DOHH2 (cell line): ENCODE measurements around the gene PTPRC.

Source experiments
- H3F3A ChIP-seq: fragments of 200-600 bp; sonication (generic), shearing (Covaris generic); 2 replicates; pipeline ENCODE4 v1.6.0; 2016; ENCODE audit warnings: antibody characterized with exemption, mild to moderate bottlenecking; ENCODE audit not compliant: control insufficient read depth, insufficient read depth
- H3K27ac ChIP-seq: fragments of 200-600 bp; sonication (generic); 2 replicates; pipeline ENCODE4 v1.5.1; 2014; ENCODE audit warnings: low read depth, mild to moderate bottlenecking, low read length, moderate library complexity
- H3K27me3 ChIP-seq: fragments of 200-600 bp; sonication (generic); 2 replicates; pipeline ENCODE4 v1.6.1; 2014; ENCODE audit warnings: mild to moderate bottlenecking, low read length, mixed read lengths; ENCODE audit not compliant: control insufficient read depth
- H3K36me3 ChIP-seq: fragments of 200-600 bp; sonication (generic); 2 replicates; pipeline ENCODE4 v1.6.1; 2014; ENCODE audit warnings: mild to moderate bottlenecking, low read length, moderate library complexity, mixed read lengths; ENCODE audit not compliant: control insufficient read depth
- H3K4me1 ChIP-seq: fragments of 200-600 bp; sonication (generic); 2 replicates; pipeline ENCODE4 v1.6.1; 2014; ENCODE audit warnings: mild to moderate bottlenecking, low read length, mixed read lengths; ENCODE audit not compliant: control insufficient read depth
- H3K4me2 ChIP-seq: fragments of 200-600 bp; sonication (generic); 2 replicates; pipeline ENCODE4 v1.6.0; 2014; ENCODE audit warnings: mild to moderate bottlenecking, low read length, moderate library complexity
- H3K4me3 ChIP-seq: fragments of 200-600 bp; sonication (generic); 2 replicates; pipeline ENCODE4 v1.5.1; 2014; ENCODE audit warnings: mild to moderate bottlenecking, low read length, mixed read lengths
- H3K79me2 ChIP-seq: fragments of 200-600 bp; sonication (generic); 2 replicates; pipeline ENCODE4 v1.6.1; 2014; ENCODE audit warnings: mild to moderate bottlenecking, low read length, mixed read lengths; ENCODE audit not compliant: control insufficient read depth
- H3K9me2 ChIP-seq: fragments of 200-600 bp; sonication (generic); replicated peaks from 2 replicates; pipeline ENCODE4 v1.6.1; 2014; ENCODE audit warnings: mild to moderate bottlenecking, low read length, mixed read lengths; ENCODE audit not compliant: control insufficient read depth
- H3K9me3 ChIP-seq: fragments of 200-600 bp; sonication (generic); 2 replicates; pipeline ENCODE4 v1.6.1; 2014; ENCODE audit warnings: antibody characterized with exemption, low read length, mixed read lengths; ENCODE audit not compliant: control insufficient read depth, insufficient read depth
- H4K20me1 ChIP-seq: fragments of 200-600 bp; sonication (generic); 2 replicates; pipeline ENCODE4 v1.6.0; 2014; ENCODE audit warnings: low read depth, mild to moderate bottlenecking, antibody characterized with exemption, low read length, moderate library complexity; ENCODE audit not compliant: control insufficient read depth, insufficient read depth
- EZH2phosphoT487 ChIP-seq: fragments of 200-600 bp; sonication (generic); IDR thresholded peaks from 2 replicates; pipeline ENCODE4 v1.6.1; 2017; ENCODE audit warnings: borderline replicate concordance, mild to moderate bottlenecking, antibody characterized with exemption, low read length, moderate library complexity, mixed read lengths
- TF ChIP-seq, protein P1 (sequence below): fragments of 200-600 bp; sonication (generic); IDR thresholded peaks from one replicate; pipeline ENCODE4 v1.5.1; 2014; ENCODE audit warnings: antibody characterized with exemption, mild to moderate bottlenecking, low read depth, low read length; ENCODE audit not compliant: poor library complexity, severe bottlenecking

Gene PTPRC

DNA sequence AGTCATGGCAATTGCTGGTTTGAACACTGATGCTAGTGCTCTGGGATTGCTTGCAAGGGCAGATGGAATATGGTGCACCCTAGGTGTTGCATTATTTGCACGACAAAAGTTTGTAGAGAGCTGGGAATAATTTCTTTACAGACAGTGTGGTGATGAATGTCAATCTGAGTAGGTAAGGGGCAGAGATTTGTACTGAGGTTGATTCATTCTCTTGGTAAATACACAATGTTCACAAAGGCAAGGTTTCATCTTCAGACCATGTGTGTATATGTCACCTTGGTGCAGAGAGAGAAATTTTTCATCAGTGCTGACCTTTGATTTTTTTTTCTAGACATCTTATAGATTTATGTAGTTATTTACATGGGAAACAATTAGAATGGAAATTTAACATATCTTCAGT, 5.0 kb downstream of the PTPRC start:
- Histone ChIP-seq H3K36me3 (peaks cover 92% of the 10 kb centered on the region), H3K4me2 (peak overlapping the region; percentile 69), H3F3A (peaks cover 30% of the 10 kb centered on the region), H3K27ac (peak overlapping the region; percentile 100), H3K9me2 (no peaks in the 10 kb centered on the region), H3K9me3 (no peaks in the 10 kb centered on the region), H3K4me3 (peak overlapping the region; percentile 83), H3K27me3 (no peaks in the 10 kb centered on the region), H3K4me1 (peaks cover 67% of the 10 kb centered on the region), H4K20me1 (no peaks in the 10 kb centered on the region), H3K79me2 (peaks cover 100% of the 10 kb centered on the region)
- TF ChIP-seq, protein P1, sequence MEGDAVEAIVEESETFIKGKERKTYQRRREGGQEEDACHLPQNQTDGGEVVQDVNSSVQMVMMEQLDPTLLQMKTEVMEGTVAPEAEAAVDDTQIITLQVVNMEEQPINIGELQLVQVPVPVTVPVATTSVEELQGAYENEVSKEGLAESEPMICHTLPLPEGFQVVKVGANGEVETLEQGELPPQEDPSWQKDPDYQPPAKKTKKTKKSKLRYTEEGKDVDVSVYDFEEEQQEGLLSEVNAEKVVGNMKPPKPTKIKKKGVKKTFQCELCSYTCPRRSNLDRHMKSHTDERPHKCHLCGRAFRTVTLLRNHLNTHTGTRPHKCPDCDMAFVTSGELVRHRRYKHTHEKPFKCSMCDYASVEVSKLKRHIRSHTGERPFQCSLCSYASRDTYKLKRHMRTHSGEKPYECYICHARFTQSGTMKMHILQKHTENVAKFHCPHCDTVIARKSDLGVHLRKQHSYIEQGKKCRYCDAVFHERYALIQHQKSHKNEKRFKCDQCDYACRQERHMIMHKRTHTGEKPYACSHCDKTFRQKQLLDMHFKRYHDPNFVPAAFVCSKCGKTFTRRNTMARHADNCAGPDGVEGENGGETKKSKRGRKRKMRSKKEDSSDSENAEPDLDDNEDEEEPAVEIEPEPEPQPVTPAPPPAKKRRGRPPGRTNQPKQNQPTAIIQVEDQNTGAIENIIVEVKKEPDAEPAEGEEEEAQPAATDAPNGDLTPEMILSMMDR, result no peak
- no peak for TF ChIP-seq EZH2phosphoT487

DNA sequence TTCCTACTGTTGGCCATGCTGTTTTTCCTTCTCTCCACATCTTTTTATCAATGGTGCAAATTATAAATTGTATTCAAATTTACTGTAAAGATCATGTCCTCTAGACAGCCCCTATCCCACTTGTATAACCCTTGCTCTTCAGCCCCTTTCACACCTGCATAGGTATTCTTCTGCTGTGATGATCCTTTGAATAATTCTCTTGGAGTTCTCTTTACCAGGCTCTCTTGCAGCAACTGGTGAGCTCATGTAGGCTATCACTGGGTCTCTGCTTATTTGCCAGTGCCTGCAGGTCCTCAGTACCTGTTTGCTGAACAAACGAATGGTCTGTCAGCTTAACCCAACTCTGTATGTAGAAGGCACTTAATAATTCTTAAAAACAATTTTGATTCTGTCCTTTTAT, 8.2 kb downstream of the PTPRC start:
- H3K4me2 ChIP-seq, result peak overlapping the region; percentile 69
- no peaks in the 10 kb centered on the region for H3K9me3 ChIP-seq
- TF ChIP-seq, protein P1, result no peak
- no peak for TF ChIP-seq EZH2phosphoT487
- peaks cover 58% of the 10 kb centered on the region for H3F3A ChIP-seq
- H4K20me1 ChIP-seq, result no peaks in the 10 kb centered on the region
- peak overlapping the region; percentile 100 for H3K27ac ChIP-seq
- H3K27me3 ChIP-seq, result no peaks in the 10 kb centered on the region
- peaks cover 100% of the 10 kb centered on the region for H3K79me2 ChIP-seq
- H3K4me1 ChIP-seq, result peaks cover 98% of the 10 kb centered on the region
- peaks cover 86% of the 10 kb centered on the region for H3K36me3 ChIP-seq
- H3K9me2 ChIP-seq, result no peaks in the 10 kb centered on the region
- H3K4me3 ChIP-seq, result peak overlapping the region; percentile 83

DNA sequence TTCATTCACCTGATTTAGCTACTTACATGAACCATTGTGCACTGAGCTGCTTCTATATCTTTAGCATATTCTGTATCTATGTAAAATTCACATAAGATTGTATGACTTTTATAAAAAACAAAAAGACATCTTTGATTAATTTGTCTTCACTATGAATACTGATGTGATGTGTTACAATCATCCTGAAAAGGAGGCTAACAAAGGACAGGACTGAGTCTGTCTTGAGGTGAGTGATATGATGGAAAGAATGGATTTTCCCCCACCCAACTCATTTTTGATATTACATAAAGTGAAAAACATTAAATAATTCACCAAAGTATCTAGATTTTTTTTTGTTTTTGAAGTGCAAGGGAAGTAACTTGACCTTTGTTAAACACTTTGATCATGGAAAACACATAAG, 9.8 kb downstream of the PTPRC start:
- Histone ChIP-seq H3K79me2 (peaks cover 100% of the 10 kb centered on the region), H3K4me2 (peak overlapping the region; percentile 69), H3K36me3 (peaks cover 86% of the 10 kb centered on the region)

More for the DNA sequence above, 9.8 kb downstream of the PTPRC start:
- Histone ChIP-seq H3K27ac (peak overlapping the region; percentile 100), H3K9me3 (no peaks in the 10 kb centered on the region), H4K20me1 (no peaks in the 10 kb centered on the region), H3K27me3 (no peaks in the 10 kb centered on the region), H3K9me2 (no peaks in the 10 kb centered on the region), H3F3A (peaks cover 70% of the 10 kb centered on the region), H3K4me3 (peak overlapping the region; percentile 54), H3K4me1 (peaks cover 99% of the 10 kb centered on the region)
- no peak for TF ChIP-seq EZH2phosphoT487
- TF ChIP-seq, protein P1, result no peak
